CD4-positive, alpha-beta memory T cell (primary cell): ENCODE data around the gene PIP5K1C. TPM values are rescaled to one million over a fixed set of nuclear protein-coding genes. Genes with fewer than 3 reads are reported as not detected.

ENCODE experiments used
- CTCF ChIA-PET: fragments of 350-600 bp; sonication (Branson Sonifier 250); formaldehyde crosslinking; loops from one replicate; lab custom pipeline; 2021; ENCODE audit warnings: inconsistent platforms; ENCODE audit not compliant: partially characterized antibody; lab: Charles Lee
- POLR2A ChIA-PET: fragments of 350-600 bp; sonication (Branson Sonifier 250); formaldehyde crosslinking; loops from one replicate; lab custom pipeline; 2021; ENCODE audit not compliant: partially characterized antibody; lab: Charles Lee
- DNase-seq, 5 donors: peaks; one replicate each; pipeline versions ENCODE4 v3.0.0 to v3.0.0-alpha.2; 2020 to 2022; ENCODE audit warnings: mixed read lengths in 1 of 5
- H3K27ac ChIP-seq: one replicate; pipeline ENCODE4 v1.7.0; 2013; ENCODE audit warnings: low read depth, low read length
- H3K27me3 ChIP-seq: 2 replicates; pipeline ENCODE4 v1.7.0; 2013; ENCODE audit warnings: mild to moderate bottlenecking, low read length, moderate library complexity; ENCODE audit not compliant: insufficient read depth
- H3K36me3 ChIP-seq: 2 replicates; pipeline ENCODE4 v1.7.0; 2013; ENCODE audit warnings: mild to moderate bottlenecking, low read length, moderate library complexity; ENCODE audit not compliant: insufficient read depth
- H3K4me1 ChIP-seq: 2 replicates; pipeline ENCODE4 v1.7.0; 2013; ENCODE audit warnings: mild to moderate bottlenecking, low read length, moderate library complexity; ENCODE audit not compliant: insufficient read depth
- H3K4me3 ChIP-seq, 2 donors: one replicate each; pipeline ENCODE4 v1.7.0; 2013; ENCODE audit warnings: low read length in 2 of 2, mild to moderate bottlenecking in 1 of 2
- H3K9me3 ChIP-seq, 2 donors: one replicate each; pipeline ENCODE4 v1.7.0; 2013; ENCODE audit warnings: low read length in 2 of 2, control low read depth in 1 of 2; ENCODE audit not compliant: control insufficient read depth in 1 of 2
- H3K27ac Mint-ChIP-seq, 7 donors: one replicate each; pipeline ENCODE4 v1.8.0; 2020 to 2021; ENCODE audit warnings: mixed read lengths in 7 of 7, mild to moderate bottlenecking in 6 of 7, inconsistent platforms in 3 of 7, moderate library complexity in 3 of 7
- H3K27me3 Mint-ChIP-seq, 2 donors: one replicate each; pipeline ENCODE4 v1.8.0; 2020 to 2021; ENCODE audit warnings: mixed read lengths in 2 of 2
- H3K36me3 Mint-ChIP-seq, 2 donors: one replicate each; pipeline ENCODE4 v1.8.0; 2020 to 2021; ENCODE audit warnings: mixed read lengths in 2 of 2, inconsistent platforms in 1 of 2, mild to moderate bottlenecking in 1 of 2
- H3K4me1 Mint-ChIP-seq, 4 donors: one replicate each; pipeline ENCODE4 v1.8.0; 2020 to 2021; ENCODE audit warnings: mixed read lengths in 4 of 4, mild to moderate bottlenecking in 1 of 4
- H3K4me3 Mint-ChIP-seq, 8 donors: one replicate each; pipeline ENCODE4 v1.8.0; 2020 to 2021; ENCODE audit warnings: mixed read lengths in 8 of 8, mild to moderate bottlenecking in 7 of 8, moderate library complexity in 6 of 8, inconsistent platforms in 3 of 8
- H3K9me3 Mint-ChIP-seq, 8 donors: one replicate each; pipeline ENCODE4 v1.8.0; 2020 to 2021; ENCODE audit warnings: mixed read lengths in 8 of 8, mild to moderate bottlenecking in 5 of 8, inconsistent platforms in 3 of 8, moderate library complexity in 1 of 8
- intact Hi-C: fragments of 100-400 bp; cut with micrococcal nuclease; formaldehyde crosslinking; loops from one replicate; pipeline ENCODE4 v1.15.1; 2023
- polyA plus RNA-seq, 2 donors: library from polyadenylated mRNA; unstranded; fragments of 300-500 nt; fragmentation: Illumina TruSeq; gene quantifications; one replicate each; pipeline ENCODE4 v1.2.3, GENCODE V29; 2021
- total RNA-seq, 2 experiments: library from RNA; stranded (reverse); gene quantifications; one replicate each; pipeline ENCODE4 v1.2.3, GENCODE V29; 2021

The PIP5K1C gene
- total and polyA plus RNA-seq, 4 experiments from 2014 or later = 1.7 to 29.7 (median 23.7) TPM

DNA sequence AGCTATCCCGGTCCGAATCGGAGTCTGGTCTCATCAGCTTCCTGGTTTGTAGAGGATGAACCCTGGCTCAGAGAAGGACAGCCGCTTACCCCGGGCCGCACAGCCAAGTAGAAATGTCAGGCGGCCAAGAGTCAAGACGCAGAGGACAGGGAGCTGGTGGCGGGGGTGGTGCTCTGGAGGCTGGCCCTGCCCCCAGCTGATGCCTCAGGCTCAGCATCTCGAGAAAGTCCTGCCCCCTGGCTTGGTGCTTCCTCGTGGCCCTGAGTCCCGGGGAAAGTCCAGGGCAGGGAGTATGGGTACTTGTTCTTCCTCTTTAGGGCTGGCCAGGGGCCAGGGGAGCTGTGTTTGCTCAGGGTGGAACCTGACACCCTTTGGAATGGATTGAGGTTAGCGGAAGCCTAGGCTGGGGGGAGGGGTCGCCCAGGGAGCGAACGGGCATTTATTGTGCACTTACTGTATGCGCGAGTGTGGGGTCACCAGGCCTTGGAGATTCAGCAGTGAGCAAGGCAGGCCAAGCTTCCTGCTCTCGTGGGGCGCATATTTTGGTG, 10.1 kb upstream of the PIP5K1C start:
- Mint-ChIP-seq H3K27ac (no peak overlapping the region), H3K36me3 (no peaks in the 10 kb centered on the region), H3K27me3 (peaks cover 0 to 5% of the 10 kb centered on the region in 2 donors), H3K9me3 (no peaks in the 10 kb centered on the region), H3K4me1 (peaks cover 0 to 8% (median 5%) of the 10 kb centered on the region in 4 donors), H3K4me3 (no peak overlapping the region)
- Histone ChIP-seq H3K27me3 (no peaks in the 10 kb centered on the region), H3K36me3 (no peaks in the 10 kb centered on the region), H3K4me1 (no peaks in the 10 kb centered on the region), H3K4me3 (no peak overlapping the region), H3K27ac (no peak overlapping the region), H3K9me3 (no peaks in the 10 kb centered on the region)
- ChIA-PET CTCF (no interaction called here), POLR2A (no interaction called here)
- intact Hi-C loops = no loop called here
- no peak for DNase-seq

GRCh38 chr19:3708207-3708931, 8.1 kb upstream of the PIP5K1C start, which contains the start of gene TJP3:
Gene TJP3, plus strand, starts transcription at chr19:3708384. Its CDS starts 20,049 bp downstream, at chr19:3728433.
- no peak within 1 kb of the TSS for H3K27ac ChIP-seq
- H3K27me3 Mint-ChIP-seq = peaks cover 0 to 5% of the 10 kb centered on the region in 2 donors
- H3K36me3 ChIP-seq = no peaks in the 10 kb centered on the region
- intact Hi-C loops = loop anchor here (5.0 kb wide), 1 partner anchor 161 kb away; no protein-coding TSS in a partner anchor
- POLR2A ChIA-PET = no interaction called here
- peak within 1 kb of the TSS in 1 of 8 donors; percentile 10 for H3K4me3 Mint-ChIP-seq
- no peaks in the 10 kb centered on the region for H3K27me3 ChIP-seq
- no peak within 1 kb of the TSS for H3K4me3 ChIP-seq
- no peak for DNase-seq
- no peak within 1 kb of the TSS for H3K27ac Mint-ChIP-seq
- H3K4me1 ChIP-seq = no peaks in the 10 kb centered on the region
- no peaks in the 10 kb centered on the region for H3K36me3 Mint-ChIP-seq
- peaks cover 0 to 8% (median 4%) of the 10 kb centered on the region in 4 donors for H3K4me1 Mint-ChIP-seq
- H3K9me3 Mint-ChIP-seq = peaks cover 0 to 1% (median 0%) of the 10 kb centered on the region in 8 donors
- CTCF ChIA-PET = interaction anchor here (0.7 to 6.0 kb wide), 6 partner anchors 9 to 419 kb away, joined by 3 to 32 read pairs (median 4); partner anchors contain the start of gene GIPC3
- no peaks in the 10 kb centered on the region for H3K9me3 ChIP-seq

- peaks cover 0 to 5% of the 10 kb centered on the region in 2 donors for H3K27me3 Mint-ChIP-seq
Observed at GRCh38 chr19:3707868-3708206, 7.6 kb upstream of the PIP5K1C start.

DNA sequence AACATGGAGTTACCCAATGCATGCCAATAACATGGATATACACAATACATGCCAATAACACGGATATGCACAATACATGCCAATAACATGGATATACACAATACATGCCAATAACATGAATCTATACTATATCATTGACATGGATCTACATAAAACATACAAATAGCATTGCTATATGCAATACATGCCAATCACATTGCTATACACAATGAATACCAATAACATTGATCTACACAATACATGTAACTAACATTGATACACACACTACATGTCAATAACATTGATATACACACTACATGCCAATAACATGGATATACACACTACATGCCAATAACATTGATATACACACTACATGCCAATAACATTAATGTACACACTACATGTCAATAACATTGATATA, 932 bp upstream of the PIP5K1C start:
- no peak overlapping the region for H3K4me3 ChIP-seq
- H3K4me3 Mint-ChIP-seq = peak overlapping the region in 6 of 8 donors; percentile 14 to 65 (median 54)
- peaks cover 0 to 4% of the 10 kb centered on the region in 2 donors for H3K36me3 Mint-ChIP-seq
- H3K4me1 ChIP-seq = peaks cover 17% of the 10 kb centered on the region
- H3K27me3 ChIP-seq = no peaks in the 10 kb centered on the region
- intact Hi-C loops = no loop called here
- H3K27ac Mint-ChIP-seq = peak overlapping the region in 2 of 7 donors; percentile 73 to 83
- ChIA-PET CTCF (interaction anchor here (0.6 to 4.5 kb wide), 6 partner anchors 9 to 39 kb away, joined by 3 to 36 read pairs (median 8); no protein-coding TSS in a partner anchor), POLR2A (interaction anchor here (1.0 to 4.8 kb wide), 3 partner anchors 14 to 61 kb away, joined by 3 to 44 read pairs (median 4); partner anchors contain the start of gene MRPL54)
- no peak overlapping the region for H3K27ac ChIP-seq
- DNase-seq = no peak
- peaks cover 0 to 3% of the 10 kb centered on the region in 2 donors for H3K27me3 Mint-ChIP-seq
- no peaks in the 10 kb centered on the region for H3K36me3 ChIP-seq
- peaks cover 9 to 38% (median 26%) of the 10 kb centered on the region in 4 donors for H3K4me1 Mint-ChIP-seq
- no peaks in the 10 kb centered on the region for H3K9me3 ChIP-seq
- peaks cover 0 to 1% (median 0%) of the 10 kb centered on the region in 8 donors for H3K9me3 Mint-ChIP-seq

More at GRCh38 chr19:3707868-3708206, 7.6 kb upstream of the PIP5K1C start:
- no peak overlapping the region for H3K27ac ChIP-seq
- no peaks in the 10 kb centered on the region for H3K4me1 ChIP-seq
- intact Hi-C loops = loop anchor here (5.0 kb wide), 1 partner anchor 161 kb away; no protein-coding TSS in a partner anchor
- H3K36me3 ChIP-seq = no peaks in the 10 kb centered on the region
- no peaks in the 10 kb centered on the region for H3K9me3 ChIP-seq
- Mint-ChIP-seq H3K9me3 (peaks cover 0 to 1% (median 0%) of the 10 kb centered on the region in 8 donors), H3K4me3 (no peak overlapping the region), H3K36me3 (no peaks in the 10 kb centered on the region), H3K27ac (no peak overlapping the region), H3K4me1 (peaks cover 0 to 2% (median under 1%) of the 10 kb centered on the region in 4 donors)
- ChIA-PET POLR2A (interaction anchor here (0.6 kb wide), 1 partner anchor 42 kb away, joined by 3 read pairs; no protein-coding TSS in a partner anchor), CTCF (interaction anchor here (1.5 to 6.0 kb wide), 4 partner anchors 10 to 41 kb away, joined by 6 to 32 read pairs (median 16); no protein-coding TSS in a partner anchor)
- H3K27me3 ChIP-seq = no peaks in the 10 kb centered on the region
- no peak overlapping the region for H3K4me3 ChIP-seq
- no peak for DNase-seq

GRCh38 chr19:3699741-3700241, 477 bp downstream of the PIP5K1C start:
- H3K27ac ChIP-seq = peak overlapping the region; percentile 47
- no peaks in the 10 kb centered on the region for H3K36me3 ChIP-seq
- H3K4me3 Mint-ChIP-seq = peak overlapping the region; percentile 87 to 96 (median 90)
- ChIA-PET CTCF (interaction anchor here (1.1 to 1.4 kb wide), 2 partner anchors 10 to 64 kb away, joined by 3 to 12 read pairs; no protein-coding TSS in a partner anchor), POLR2A (interaction anchor here (1.3 to 4.8 kb wide), 3 partner anchors 9 to 33 kb away, joined by 3 to 44 read pairs (median 3); no protein-coding TSS in a partner anchor)
- no peaks in the 10 kb centered on the region for H3K27me3 ChIP-seq
- no peaks in the 10 kb centered on the region for H3K9me3 ChIP-seq
- H3K27ac Mint-ChIP-seq = peak overlapping the region; percentile 76 to 92 (median 89)
- intact Hi-C loops = loop anchor here (1.0 kb wide), 3 partner anchors 33 to 123 kb away; no protein-coding TSS in a partner anchor
- no peaks in the 10 kb centered on the region for H3K9me3 Mint-ChIP-seq
- peaks cover 11 to 38% (median 27%) of the 10 kb centered on the region in 4 donors for H3K4me1 Mint-ChIP-seq
- H3K4me3 ChIP-seq = peak overlapping the region; percentile 50 to 52
- H3K27me3 Mint-ChIP-seq = no peaks in the 10 kb centered on the region
- peaks cover 17% of the 10 kb centered on the region for H3K4me1 ChIP-seq
- peak in 1 of 5 donors; percentile 40 for DNase-seq
- peaks cover 0 to 4% of the 10 kb centered on the region in 2 donors for H3K36me3 Mint-ChIP-seq

DNA sequence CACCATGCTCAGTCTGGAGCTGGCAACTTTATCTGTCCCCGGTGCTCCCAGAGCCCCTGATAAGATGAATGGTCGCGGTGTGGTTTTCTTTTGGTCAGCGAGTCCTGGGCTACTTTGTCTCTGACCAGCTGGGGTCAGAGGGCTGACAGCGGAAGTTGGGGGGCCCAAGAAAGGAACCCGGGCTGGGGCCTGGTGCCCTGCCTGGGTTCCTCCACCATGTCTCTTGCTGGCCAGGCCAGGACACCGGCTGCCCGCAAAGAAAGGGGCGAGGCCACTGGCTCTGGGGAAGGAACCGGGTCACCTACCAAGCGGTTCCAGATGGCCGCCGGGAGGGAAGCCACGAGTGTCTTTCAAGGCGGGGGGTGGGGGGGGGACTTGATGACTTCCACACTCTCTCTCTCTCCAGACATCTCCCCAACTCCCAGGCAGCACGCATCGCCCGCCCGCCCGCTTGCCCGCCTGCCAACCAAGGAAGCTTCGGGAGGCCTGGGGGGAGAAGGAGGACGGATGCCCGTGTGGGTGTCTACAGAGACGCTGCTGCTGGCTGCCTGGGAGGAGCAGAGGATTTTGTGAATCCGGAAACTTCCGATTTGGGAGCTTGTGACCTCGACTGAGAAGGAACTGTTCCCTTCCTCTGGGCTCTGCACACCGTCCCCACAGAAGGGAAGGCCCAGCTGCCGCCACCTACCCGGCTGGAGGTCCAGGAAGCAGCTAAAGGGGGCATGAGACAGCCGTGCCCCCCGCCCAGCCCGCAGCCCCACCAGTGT, 1.1 kb downstream of the PIP5K1C start:
- Histone ChIP-seq H3K4me1 (peaks cover 17% of the 10 kb centered on the region), H3K27me3 (no peaks in the 10 kb centered on the region), H3K4me3 (peak overlapping the region; percentile 50 to 52), H3K9me3 (no peaks in the 10 kb centered on the region), H3K36me3 (no peaks in the 10 kb centered on the region), H3K27ac (peak overlapping the region; percentile 47)
- POLR2A ChIA-PET = interaction anchor here (1.3 to 4.8 kb wide), 3 partner anchors 9 to 33 kb away, joined by 3 to 44 read pairs (median 3); no protein-coding TSS in a partner anchor
- intact Hi-C loops = no loop called here
- Mint-ChIP-seq H3K27me3 (no peaks in the 10 kb centered on the region), H3K9me3 (no peaks in the 10 kb centered on the region), H3K27ac (peak overlapping the region; percentile 76 to 92 (median 89)), H3K36me3 (peaks cover 0 to 4% of the 10 kb centered on the region in 2 donors), H3K4me1 (peaks cover 11 to 38% (median 27%) of the 10 kb centered on the region in 4 donors), H3K4me3 (peak overlapping the region; percentile 87 to 96 (median 90))
- CTCF ChIA-PET = interaction anchor here (1.1 to 1.4 kb wide), 2 partner anchors 10 to 65 kb away, joined by 3 to 12 read pairs; no protein-coding TSS in a partner anchor
- DNase-seq = peak in 4 of 5 donors; percentile 14 to 43 (median 26)
